ENCODE measurements around the gene AMFR.

DNA sequence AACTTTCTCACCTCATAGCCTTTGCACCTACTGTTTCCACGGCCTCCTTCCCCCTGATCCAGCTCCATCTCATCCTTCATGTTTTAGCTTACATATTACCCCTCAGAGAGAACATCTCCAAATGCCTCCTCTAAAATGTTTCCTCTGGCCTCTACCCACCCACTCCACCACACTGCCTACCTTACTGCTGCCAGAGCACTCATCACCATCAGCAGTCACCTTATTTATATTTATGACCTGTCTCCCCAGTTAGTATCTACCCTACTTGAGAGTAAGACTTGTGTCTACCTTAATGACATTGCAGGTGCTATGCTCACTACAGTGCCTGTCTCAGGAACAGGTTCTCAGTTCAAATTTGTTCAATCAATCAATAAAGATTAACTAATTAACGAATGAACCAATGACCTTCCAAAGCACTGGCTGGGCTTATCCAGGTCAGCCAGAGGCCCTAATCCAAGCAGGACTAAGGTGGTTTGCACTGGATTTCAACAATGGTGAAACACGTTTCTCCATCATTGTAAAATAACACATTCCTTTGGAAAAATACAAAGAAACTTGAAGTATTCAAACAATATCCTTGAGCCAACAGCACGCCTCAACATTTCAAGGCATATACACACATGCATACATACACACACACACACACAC lies 41.1 kb downstream of the AMFR start:
- TF ChIP-seq POLR2A (IDR thresholded peaks at IDR 0.05) (no peak), CTCF (IDR thresholded peaks at IDR 0.05 in 8 of 11, conservative IDR thresholded peaks at IDR 0.05 in 3 of 11) (no peak)

Data from spleen (tissue), 7 donors.